IMR-90 (cell line): ENCODE measurements around the gene SEMA6D. TPM values are rescaled to one million over a fixed set of nuclear protein-coding genes. Genes with fewer than 3 reads are reported as not detected.

Experiments used
- ATAC-seq: fragments of 200-7000 bp; cut with Tn5 transposase; 2 replicates; pipeline ENCODE4 v1.9.1; 2020; ENCODE audit warnings: low read depth, mild to moderate bottlenecking, moderate library complexity
- BruUV-seq: library from RNA; stranded (reverse); fragments of 400-500 nt; replicated peaks from 2 replicates; lab custom pipeline; 2021; lab: Mats Ljungman, UMichigan
- CTCF ChIA-PET: fragments of 300-600 bp; formaldehyde crosslinking; extraction: SDS; loops from one replicate; lab custom pipeline; 2021; ENCODE audit warnings: antibody characterized with exemption; lab: Yijun Ruan, JAX
- POLR2A ChIA-PET: fragments of 300-600 bp; sonication (Branson Sonifier 250); formaldehyde crosslinking; loops from one replicate; lab custom pipeline; 2022; ENCODE audit warnings: antibody characterized with exemption; ENCODE audit not compliant: unreplicated experiment; lab: Charles Lee
- DNase-seq: peaks from one replicate; pipeline ENCODE4 v3.0.0; 2013
- H2AFZ ChIP-seq: replicated peaks from 2 replicates; pipeline ENCODE3; 2013; ENCODE audit warnings: low read length, mild to moderate bottlenecking; ENCODE audit not compliant: poor library complexity
- H2AK5ac ChIP-seq: 2 replicates; pipeline ENCODE4 v1.6.1; 2013; ENCODE audit warnings: low read depth, low read length, inconsistent platforms
- H2AK9ac ChIP-seq: replicated peaks from 2 replicates; pipeline ENCODE3; 2013; ENCODE audit warnings: mild to moderate bottlenecking, low read depth, low read length, moderate library complexity; ENCODE audit not compliant: poor library complexity
- H2BK120ac ChIP-seq: 2 replicates; pipeline ENCODE4 v1.6.1; 2013; ENCODE audit warnings: low read depth, low read length, inconsistent platforms
- H2BK15ac ChIP-seq: 3 replicates; pipeline ENCODE4 v1.6.1; 2013; ENCODE audit warnings: low read depth, low read length, inconsistent platforms
- H2BK20ac ChIP-seq: 2 replicates; pipeline ENCODE4 v1.6.1; 2013; ENCODE audit warnings: low read depth, mild to moderate bottlenecking, inconsistent platforms, low read length, moderate library complexity
- H2BK5ac ChIP-seq: 2 replicates; pipeline ENCODE4 v1.6.1; 2013; ENCODE audit warnings: mild to moderate bottlenecking, low read depth, low read length, inconsistent platforms; ENCODE audit not compliant: poor library complexity, severe bottlenecking
- H3K14ac ChIP-seq: replicated peaks from 2 replicates; pipeline ENCODE4 v1.6.1; 2013; ENCODE audit warnings: low read depth, low read length, inconsistent platforms
- H3K18ac ChIP-seq: 2 replicates; pipeline ENCODE4 v1.6.1; 2013; ENCODE audit warnings: low read depth, low read length, control low read depth
- H3K23ac ChIP-seq: 2 replicates; pipeline ENCODE4 v1.6.1; 2013; ENCODE audit warnings: low read depth, low read length, inconsistent platforms
- H3K27ac ChIP-seq: 2 replicates; pipeline ENCODE4 v1.5.1; 2013; ENCODE audit warnings: mild to moderate bottlenecking, control low read depth, low read length; ENCODE audit not compliant: insufficient read depth
- H3K27me3 ChIP-seq: 2 replicates; pipeline ENCODE4 v1.6.1; 2013; ENCODE audit warnings: low read length; ENCODE audit not compliant: control insufficient read depth, insufficient read depth
- H3K36me3 ChIP-seq: 2 replicates; pipeline ENCODE4 v1.6.1; 2013; ENCODE audit warnings: low read length, mixed read lengths; ENCODE audit not compliant: control insufficient read depth, insufficient read depth
- H3K4ac ChIP-seq: 2 replicates; pipeline ENCODE4 v1.6.1; 2013; ENCODE audit warnings: low read depth, low read length, inconsistent platforms
- H3K4me1 ChIP-seq: 2 replicates; pipeline ENCODE4 v1.6.1; 2013; ENCODE audit warnings: low read length, mixed read lengths; ENCODE audit not compliant: control insufficient read depth, insufficient read depth
- H3K4me2 ChIP-seq: 2 replicates; pipeline ENCODE4 v1.6.1; 2013; ENCODE audit warnings: low read depth, mild to moderate bottlenecking, control low read depth, low read length, moderate library complexity
- H3K4me3 ChIP-seq: 2 replicates; pipeline ENCODE4 v1.5.1; 2013; ENCODE audit warnings: low read depth, mild to moderate bottlenecking, control low read depth, low read length, moderate library complexity; ENCODE audit not compliant: insufficient read depth
- H3K56ac ChIP-seq: 2 replicates; pipeline ENCODE4 v1.6.1; 2013; ENCODE audit warnings: low read length, inconsistent platforms; ENCODE audit not compliant: insufficient read depth; ENCODE audit errors: extremely low read depth
- H3K79me1 ChIP-seq, 2 experiments: 2 replicates each; pipeline ENCODE4 v1.6.1; 2013; ENCODE audit warnings: low read length in 2 of 2, inconsistent platforms in 1 of 2, low read depth in 1 of 2
- H3K9ac ChIP-seq: 2 replicates; pipeline ENCODE4 v1.6.1; 2013; ENCODE audit warnings: low read depth, low read length, control low read depth
- H3K9me1 ChIP-seq: 2 replicates; pipeline ENCODE4 v1.6.1; 2013; ENCODE audit warnings: low read length, inconsistent platforms; ENCODE audit not compliant: insufficient read depth
- H3K9me3 ChIP-seq: 2 replicates; pipeline ENCODE4 v1.6.1; 2013; ENCODE audit warnings: low read length; ENCODE audit not compliant: control insufficient read depth, insufficient read depth
- H4K20me1 ChIP-seq: 2 replicates; pipeline ENCODE4 v1.6.1; 2013; ENCODE audit warnings: low read length, inconsistent platforms; ENCODE audit not compliant: insufficient read depth
- H4K5ac ChIP-seq: 2 replicates; pipeline ENCODE4 v1.6.1; 2013; ENCODE audit warnings: mild to moderate bottlenecking, low read depth, low read length, control low read depth
- H4K8ac ChIP-seq, 2 experiments: 2 replicates each; pipeline ENCODE4 v1.6.1; 2013; ENCODE audit warnings: low read depth in 2 of 2, low read length in 2 of 2, control low read depth in 1 of 2, inconsistent platforms in 1 of 2
- H4K91ac ChIP-seq: 2 replicates; pipeline ENCODE4 v1.6.1; 2013; ENCODE audit warnings: low read depth, low read length, inconsistent platforms; ENCODE audit not compliant: insufficient read depth
- MAZ ChIP-seq: IDR thresholded peaks from 2 replicates; pipeline ENCODE4 v1.6.1; 2012; ENCODE audit warnings: low read depth, mild to moderate bottlenecking, low read length, improper control_type of control experiment, moderate library complexity, borderline replicate concordance
- RFX5 ChIP-seq: IDR thresholded peaks from 2 replicates; pipeline ENCODE4 v1.8.0; 2012; ENCODE audit warnings: low read depth, mild to moderate bottlenecking, low read length, moderate library complexity
- whole genome bisulfite sequencing, 2 experiments: methylation state at CpG; one replicate each; pipeline versions ENCODE4 v1.1.5 to v1.1.7; 2013; ENCODE audit warnings: missing lambda C conversion rate in 2 of 2; ENCODE audit not compliant: insufficient read length in 1 of 2; ENCODE audit errors: extremely low coverage in 2 of 2; 5-methylcytosine and 5-hydroxymethylcytosine counted together
- dilution Hi-C: fragments of 300-500 bp; cut with HindIII; formaldehyde crosslinking; loops from one replicate; pipeline ENCODE4 v1.14.3; 2018; ENCODE audit warnings: low sequenced_read_pairs; ENCODE audit not compliant: unreplicated experiment
- in situ Hi-C: fragments of 300-500 bp; cut with MboI; formaldehyde crosslinking; loops from 3 replicates; pipeline ENCODE4 v1.14.3; 2019; ENCODE audit warnings: low sequenced_read_pairs, inconsistent platforms, mixed read lengths
- intact Hi-C: fragments of 100-400 bp; cut with micrococcal nuclease; formaldehyde crosslinking; loops from 2 replicates; pipeline ENCODE4 v1.10.0; 2022
- polyA plus RNA-seq, 3 experiments: library from polyadenylated mRNA; depleted of rRNA; stranded (reverse); fragments of >200 nt; gene quantifications; 2 replicates each; pipeline ENCODE4 v1.2.3, GENCODE V29; 2012; ENCODE audit warnings: low replicate concordance in 1 of 3
- total RNA-seq: library from RNA; depleted of rRNA; stranded (reverse); fragments of >200 nt; gene quantifications from 2 replicates; pipeline ENCODE4 v1.2.3, GENCODE V29; 2012

The SEMA6D gene
- total and polyA plus RNA-seq, 2 of the 4 experiments (the other 2 are of a cell fraction): 12.6 to 17.4 TPM

DNA sequence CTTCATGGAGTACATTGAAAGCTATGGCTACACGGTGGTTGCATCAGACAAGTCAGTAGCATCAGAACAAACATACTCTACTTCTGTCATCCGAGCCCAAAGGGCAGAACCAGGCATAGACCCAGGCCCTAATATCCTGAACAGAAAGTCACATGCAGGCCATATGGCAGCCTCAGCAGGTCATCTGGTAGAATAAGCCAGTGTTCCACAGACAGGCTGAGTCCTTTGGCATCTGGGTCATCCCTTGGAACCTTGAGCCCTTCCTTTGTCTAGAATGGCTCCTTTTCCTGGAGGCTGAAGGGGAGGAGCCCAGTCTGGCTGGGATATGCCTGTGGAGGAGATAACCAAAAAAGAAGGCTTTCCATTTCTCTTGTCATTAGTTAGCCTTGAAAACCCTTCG, 29.2 kb downstream of the SEMA6D start:
- in situ Hi-C loops (no loop called here), dilution Hi-C loops (no loop called here), intact Hi-C loops (no loop called here)
- H3K79me1 ChIP-seq: peaks cover 5 to 52% of the 10 kb centered on the region in 2 experiments; a peak in 3 of 4 replicates
- no peak overlapping the region for H3K4ac ChIP-seq
- ChIA-PET CTCF (no interaction called here), POLR2A (no interaction called here)
- no peak overlapping the region for H3K18ac ChIP-seq
- no peaks in the 10 kb centered on the region for H3K27me3 ChIP-seq
- TF ChIP-seq MAZ (no peak), RFX5 (no peak)
- H3K9me3 ChIP-seq: no peaks in the 10 kb centered on the region
- H2BK15ac ChIP-seq: no peak overlapping the region
- H3K9ac ChIP-seq: no peak overlapping the region
- H3K4me3 ChIP-seq: no peak overlapping the region
- WGBS, 2 experiments: no CpG with 5 or more reads among the region's 3 CpGs
- BruUV-seq: no TSS peak
- H2BK120ac ChIP-seq: no peak overlapping the region
- no peak overlapping the region for H3K27ac ChIP-seq
- no peak for ATAC-seq
- no peak overlapping the region for H3K56ac ChIP-seq
- H4K20me1 ChIP-seq: peaks cover 4% of the 10 kb centered on the region; the same call in 1 of the 2 replicates
- peaks cover 9% of the 10 kb centered on the region for H3K36me3 ChIP-seq
- H2BK20ac ChIP-seq: no peak overlapping the region
- no peak overlapping the region for H4K8ac ChIP-seq
- H3K23ac ChIP-seq: no peak overlapping the region
- H3K9me1 ChIP-seq: peaks cover 22% of the 10 kb centered on the region
- no peak overlapping the region for H2AFZ ChIP-seq
- DNase-seq: no peak
- no peak overlapping the region for H3K4me2 ChIP-seq
- H2BK5ac ChIP-seq: no peak overlapping the region
- no peak overlapping the region for H4K91ac ChIP-seq
- no peak overlapping the region for H2AK5ac ChIP-seq
- H3K14ac ChIP-seq: no peak overlapping the region
- H4K5ac ChIP-seq: no peak overlapping the region
- peaks cover 9% of the 10 kb centered on the region for H3K4me1 ChIP-seq
- H2AK9ac ChIP-seq: no peak overlapping the region
